Transverse colon (tissue), 3 donors: ENCODE results near the gene ESYT3.

Experiments used
- CTCF ChIP-seq, 5 experiments: fragments of 200-600 bp in 3 of 5; fragments of 450-650 bp in 2 of 5; sonication (generic) in 3 of 5; IDR thresholded peaks; 1 replicate in 2 of 5; 2 replicates in 3 of 5; pipeline ENCODE4 v1.5.1; 2016 to 2017; ENCODE audit warnings: antibody characterized with exemption in 5 of 5, inconsistent platforms in 3 of 5, mild to moderate bottlenecking in 2 of 5, moderate library complexity in 1 of 5
- EP300 ChIP-seq: sonication (generic); formaldehyde crosslinking; IDR thresholded peaks from one replicate; pipeline ENCODE4 v1.6.1; 2017; ENCODE audit warnings: antibody characterized with exemption, low read depth
- POLR2A ChIP-seq: fragments of 450-650 bp; IDR thresholded peaks from one replicate; pipeline ENCODE4 v1.6.1; 2016; ENCODE audit warnings: antibody characterized with exemption, mild to moderate bottlenecking, moderate library complexity

GRCh38 chr3:138434875-138435772, 708 bp downstream of the ESYT3 start:
- no peak for TF ChIP-seq CTCF (IDR thresholded peaks at IDR 0.05)
- TF ChIP-seq EP300: no peak
- TF ChIP-seq POLR2A: no peak
